ENCODE data around the gene TMEM231.
A peak's percentile ranks its signal among the peaks of the same experiment; 100 is the strongest.
"Not testable (repeated sequence)": the region's sequence is repeated elsewhere in the genome, so short reads cannot be mapped to it uniquely, and the experiment has no call there.

TMEM231 gene

DNA sequence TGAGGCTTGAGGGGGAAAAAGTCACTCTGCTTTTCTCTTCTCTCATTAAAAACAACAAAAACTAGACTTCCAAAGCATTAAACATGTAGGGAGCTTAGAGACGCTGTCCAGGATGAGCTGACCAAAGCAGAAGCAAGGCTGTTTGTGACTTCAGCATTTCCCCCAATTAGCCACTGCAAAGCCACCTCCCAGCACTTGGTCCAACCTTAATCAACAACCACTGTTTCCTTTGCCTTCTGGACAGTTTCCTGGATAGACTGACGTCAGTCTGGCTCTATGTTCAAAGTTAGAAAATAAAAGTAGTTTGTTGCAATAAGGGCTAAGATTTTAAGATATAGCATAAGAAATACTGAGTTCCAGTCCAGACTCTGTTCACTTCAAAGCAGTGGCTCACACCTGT lies 3.1 kb downstream of the TMEM231 start:
- Mint-ChIP-seq H3K4me3 (no peak overlapping the region), H3K4me1 (peaks cover 11% of the 10 kb centered on the region), H3K27ac (no peak overlapping the region), H3K27me3 (peaks cover 2% of the 10 kb centered on the region), H3K9me3 (no peaks in the 10 kb centered on the region), H3K36me3 (ENCODE audit: low read depth) (no peaks in the 10 kb centered on the region)
- no peak for DNase-seq
- ATAC-seq = no peak

DNA sequence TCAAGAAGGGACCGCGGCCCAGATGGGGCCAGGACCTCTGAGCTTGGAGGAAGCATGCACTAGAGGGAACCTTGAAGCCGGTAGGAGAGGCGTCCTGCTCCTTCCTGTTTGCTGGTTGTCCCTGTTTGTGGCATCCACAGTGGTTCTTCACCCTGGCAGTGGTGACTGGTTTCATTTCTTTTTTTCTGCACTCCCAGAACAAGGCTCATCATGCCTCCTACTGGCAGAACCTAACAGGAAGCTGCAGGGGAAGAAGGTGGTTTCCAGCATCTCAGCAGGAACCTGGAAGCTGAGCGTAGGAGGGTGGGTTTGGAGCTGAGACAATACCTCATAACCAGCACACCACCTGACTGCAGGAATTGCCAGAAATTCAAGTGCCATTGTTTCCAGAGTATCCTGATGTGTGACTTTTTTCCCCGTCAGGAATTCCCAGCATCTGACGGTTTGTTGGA lies 5.8 kb downstream of the TMEM231 start:
- ATAC-seq (no peak), DNase-seq (peak; percentile 7)
- peaks cover 2% of the 10 kb centered on the region for H3K27me3 Mint-ChIP-seq
- H3K9me3 Mint-ChIP-seq = no peaks in the 10 kb centered on the region
- H3K4me3 Mint-ChIP-seq = no peak overlapping the region
- no peak overlapping the region for H3K27ac Mint-ChIP-seq
- peaks cover 6% of the 10 kb centered on the region for H3K4me1 Mint-ChIP-seq
- no peaks in the 10 kb centered on the region for H3K36me3 Mint-ChIP-seq (ENCODE audit: low read depth)

GRCh38 chr16:75548456-75548855 lies 7.6 kb downstream of the TMEM231 start:
- not testable (repeated sequence) for H3K27ac Mint-ChIP-seq; DNase-seq; H3K4me3 Mint-ChIP-seq; H3K27me3 Mint-ChIP-seq; H3K4me1 Mint-ChIP-seq; ATAC-seq; H3K9me3 Mint-ChIP-seq; H3K36me3 Mint-ChIP-seq (ENCODE audit: low read depth)

DNA sequence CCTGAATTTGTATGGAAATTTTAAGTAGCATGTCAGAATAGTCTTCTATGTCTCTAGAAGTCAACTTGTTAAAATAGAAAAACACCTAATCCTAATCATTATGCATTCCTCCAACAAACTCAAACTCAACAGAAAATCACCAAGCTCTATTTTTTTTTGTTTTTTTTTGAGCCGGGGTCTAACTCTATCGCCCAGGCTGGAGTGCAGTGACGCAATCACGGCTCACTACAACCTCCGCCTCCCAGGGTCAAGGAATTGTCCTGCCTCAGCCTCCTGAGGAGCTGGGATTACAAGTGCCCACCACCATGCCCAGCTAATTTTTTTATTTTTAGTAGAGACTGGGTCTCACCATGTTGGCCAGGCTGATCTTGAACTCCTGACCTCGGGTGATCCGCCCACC lies 9.8 kb downstream of the TMEM231 start:
- ATAC-seq (no peak), DNase-seq (no peak)
- H3K4me1 Mint-ChIP-seq = peaks cover 2% of the 10 kb centered on the region
- H3K9me3 Mint-ChIP-seq = no peaks in the 10 kb centered on the region
- H3K4me3 Mint-ChIP-seq = no peak overlapping the region
- H3K27ac Mint-ChIP-seq = no peak overlapping the region
- H3K27me3 Mint-ChIP-seq = no peaks in the 10 kb centered on the region
- peaks cover under 1% of the 10 kb centered on the region for H3K36me3 Mint-ChIP-seq (ENCODE audit: low read depth)

DNA sequence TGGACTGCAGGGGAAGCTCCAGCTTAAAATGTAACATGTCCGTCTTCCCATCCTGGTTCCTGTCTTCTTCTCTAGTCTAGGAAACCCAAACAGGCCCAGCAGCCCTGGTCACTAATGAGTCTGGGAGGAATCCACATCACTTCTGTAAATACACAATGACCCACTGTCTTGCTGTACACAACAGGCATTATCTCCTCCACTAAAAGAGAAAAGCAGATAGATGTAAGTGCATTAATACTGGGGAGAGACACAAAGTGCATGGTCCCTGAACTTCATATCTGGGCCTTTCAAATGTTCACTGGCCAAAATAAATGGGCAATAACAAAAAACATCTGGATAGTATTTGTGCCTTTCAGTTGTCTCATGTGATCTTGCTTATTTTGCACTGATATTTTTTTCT lies 10.2 kb downstream of the TMEM231 start:
- H3K27ac Mint-ChIP-seq; DNase-seq; H3K36me3 Mint-ChIP-seq (ENCODE audit: low read depth); H3K27me3 Mint-ChIP-seq; H3K4me3 Mint-ChIP-seq; ATAC-seq; H3K9me3 Mint-ChIP-seq; H3K4me1 Mint-ChIP-seq: not testable (repeated sequence)

DNA sequence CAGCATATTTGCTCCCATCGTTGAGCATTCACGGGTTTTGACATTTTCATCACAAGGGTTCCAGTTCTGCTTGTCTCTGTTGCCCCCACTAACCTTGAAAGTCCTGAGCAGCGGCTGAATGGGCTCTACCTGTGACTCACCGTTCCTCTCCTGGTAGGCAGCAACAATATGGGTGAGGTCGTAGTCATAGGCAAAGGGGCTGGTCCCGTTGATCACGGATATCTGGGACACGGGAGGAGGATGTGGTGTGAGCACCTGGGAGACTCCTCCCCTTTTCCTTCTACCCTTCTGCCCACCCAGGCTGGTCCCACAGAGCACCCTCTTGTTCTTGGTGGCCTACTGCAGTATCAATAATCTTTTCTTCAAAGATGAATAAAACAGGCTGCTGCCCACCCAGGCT lies 13.6 kb downstream of the TMEM231 start:
- not testable (repeated sequence) for H3K9me3 Mint-ChIP-seq

GRCh38 chr16:75541236-75541635 lies 14.8 kb downstream of the TMEM231 start:
- no peaks in the 10 kb centered on the region for H3K9me3 Mint-ChIP-seq
- no peak overlapping the region for H3K27ac Mint-ChIP-seq
- no peak overlapping the region for H3K4me3 Mint-ChIP-seq
- H3K36me3 Mint-ChIP-seq (ENCODE audit: low read depth) = peaks cover 2% of the 10 kb centered on the region
- no peaks in the 10 kb centered on the region for H3K4me1 Mint-ChIP-seq
- DNase-seq (no peak), ATAC-seq (no peak)
- no peaks in the 10 kb centered on the region for H3K27me3 Mint-ChIP-seq

More for the DNA sequence above, 13.6 kb downstream of the TMEM231 start:
- ATAC-seq; H3K27me3 Mint-ChIP-seq; H3K36me3 Mint-ChIP-seq (ENCODE audit: low read depth); DNase-seq; H3K4me1 Mint-ChIP-seq; H3K4me3 Mint-ChIP-seq; H3K27ac Mint-ChIP-seq: not testable (repeated sequence)

GRCh38 chr16:75538882-75539565 lies 17.0 kb downstream of the TMEM231 start:
- H3K9me3 Mint-ChIP-seq; H3K27ac Mint-ChIP-seq; H3K27me3 Mint-ChIP-seq; DNase-seq; H3K4me1 Mint-ChIP-seq; H3K36me3 Mint-ChIP-seq (ENCODE audit: low read depth); H3K4me3 Mint-ChIP-seq; ATAC-seq: not testable (repeated sequence)

DNA sequence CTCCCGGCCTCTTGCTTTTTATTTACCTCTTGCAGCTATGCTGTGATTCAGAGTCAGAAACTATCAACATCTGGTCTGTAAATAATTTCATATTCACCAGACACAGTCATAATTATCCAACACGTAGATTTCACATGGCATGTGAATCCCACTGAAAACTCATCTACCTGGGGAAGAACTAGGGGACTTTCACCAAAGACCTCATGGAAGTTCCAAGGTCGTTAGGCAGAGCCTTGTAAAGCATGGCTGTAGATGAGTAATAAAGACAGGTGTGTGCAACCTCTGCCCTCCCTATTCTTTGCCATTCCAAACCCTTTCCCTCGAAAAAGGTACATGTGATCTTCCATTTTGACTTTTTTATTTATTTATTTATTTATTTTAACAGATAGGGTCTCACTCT lies 18.3 kb downstream of the TMEM231 start:
- DNase-seq = no peak
- H3K27me3 Mint-ChIP-seq = no peaks in the 10 kb centered on the region
- H3K27ac Mint-ChIP-seq = no peak overlapping the region
- no peaks in the 10 kb centered on the region for H3K9me3 Mint-ChIP-seq
- peaks cover 2% of the 10 kb centered on the region for H3K36me3 Mint-ChIP-seq (ENCODE audit: low read depth)
- H3K4me3 Mint-ChIP-seq = no peak overlapping the region
- no peak for ATAC-seq
- no peaks in the 10 kb centered on the region for H3K4me1 Mint-ChIP-seq

DNA sequence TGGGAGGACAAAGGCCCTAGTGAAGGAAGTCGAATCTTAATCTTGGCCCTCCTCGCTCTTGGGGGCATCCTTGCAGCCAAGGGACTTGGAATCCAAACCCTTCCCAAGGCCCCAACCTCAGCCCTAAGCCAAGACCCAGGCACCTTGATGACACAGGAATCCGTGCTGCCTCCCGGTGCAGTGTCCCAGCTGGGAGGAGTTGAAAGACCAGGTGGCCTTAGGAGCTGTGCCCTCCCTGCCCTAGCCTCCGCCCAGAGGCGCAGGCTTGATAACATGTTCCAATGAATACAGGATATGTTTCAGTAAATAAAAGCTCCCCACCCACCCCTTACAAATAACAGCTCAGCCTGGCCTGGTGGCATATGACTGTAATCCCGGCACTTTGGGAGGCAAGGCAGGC lies 20.2 kb downstream of the TMEM231 start, which contains the start of gene CHST5:
Gene CHST5 (minus strand): TSS at position 208 of the 400 bp plus-strand sequence. CDS start 5,724 bp downstream, outside the sequence.
- no peaks in the 10 kb centered on the region for H3K9me3 Mint-ChIP-seq
- no peak for DNase-seq
- no peak within 1 kb of the TSS for H3K4me3 Mint-ChIP-seq
- no peaks in the 10 kb centered on the region for H3K4me1 Mint-ChIP-seq
- no peak for ATAC-seq
- H3K36me3 Mint-ChIP-seq (ENCODE audit: low read depth) = no peaks in the 10 kb centered on the region
- no peaks in the 10 kb centered on the region for H3K27me3 Mint-ChIP-seq
- H3K27ac Mint-ChIP-seq = no peak within 1 kb of the TSS

- DNase-seq (no peak), ATAC-seq (no peak)
- Mint-ChIP-seq H3K4me3 (no peak overlapping the region), H3K27ac (no peak overlapping the region), H3K9me3 (no peaks in the 10 kb centered on the region), H3K27me3 (no peaks in the 10 kb centered on the region), H3K4me1 (no peaks in the 10 kb centered on the region), H3K36me3 (ENCODE audit: low read depth) (no peaks in the 10 kb centered on the region)
Measured at GRCh38 chr16:75535211-75535843, 20.7 kb downstream of the TMEM231 start.

GRCh38 chr16:75534560-75535205 lies 21.4 kb downstream of the TMEM231 start:
- ATAC-seq (no peak), DNase-seq (no peak)
- Mint-ChIP-seq H3K4me1 (no peaks in the 10 kb centered on the region), H3K9me3 (no peaks in the 10 kb centered on the region), H3K27ac (no peak overlapping the region), H3K4me3 (no peak overlapping the region), H3K27me3 (no peaks in the 10 kb centered on the region), H3K36me3 (ENCODE audit: low read depth) (no peaks in the 10 kb centered on the region)

GRCh38 chr16:75532791-75533190 lies 23.3 kb downstream of the TMEM231 start:
- no peaks in the 10 kb centered on the region for H3K4me1 Mint-ChIP-seq
- no peak overlapping the region for H3K27ac Mint-ChIP-seq
- no peaks in the 10 kb centered on the region for H3K36me3 Mint-ChIP-seq (ENCODE audit: low read depth)
- ATAC-seq (no peak), DNase-seq (no peak)
- H3K9me3 Mint-ChIP-seq = no peaks in the 10 kb centered on the region
- H3K27me3 Mint-ChIP-seq = no peaks in the 10 kb centered on the region
- no peak overlapping the region for H3K4me3 Mint-ChIP-seq

- DNase-seq (no peak), ATAC-seq (peak; percentile 22)
- H3K4me3 Mint-ChIP-seq = no peak overlapping the region
- H3K9me3 Mint-ChIP-seq = no peaks in the 10 kb centered on the region
- H3K36me3 Mint-ChIP-seq (ENCODE audit: low read depth) = no peaks in the 10 kb centered on the region
- no peaks in the 10 kb centered on the region for H3K27me3 Mint-ChIP-seq
- H3K4me1 Mint-ChIP-seq = no peaks in the 10 kb centered on the region
- H3K27ac Mint-ChIP-seq = no peak overlapping the region
Measured at GRCh38 chr16:75532142-75532765, 23.8 kb downstream of the TMEM231 start.

DNA sequence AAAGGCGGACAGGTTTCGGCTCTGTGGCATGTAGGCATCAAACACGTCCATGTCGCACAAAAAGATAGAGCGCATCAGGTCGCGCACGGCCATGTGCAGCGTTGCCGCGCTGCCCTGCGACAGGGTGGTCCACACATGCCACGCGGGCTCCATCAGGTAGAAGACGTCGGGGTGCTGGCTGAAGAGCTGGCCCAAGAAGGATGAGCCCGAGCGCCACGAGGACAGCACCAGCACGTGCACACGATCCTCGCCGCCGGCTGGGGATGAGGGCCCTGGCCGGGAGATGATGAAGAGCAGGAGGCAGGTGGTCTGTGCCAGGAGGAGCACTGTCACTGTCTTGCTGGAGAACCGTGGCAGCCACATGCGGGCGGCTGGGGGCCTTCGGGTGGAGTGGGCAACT lies 26.1 kb downstream of the TMEM231 start:
- no peaks in the 10 kb centered on the region for H3K9me3 Mint-ChIP-seq
- H3K4me3 Mint-ChIP-seq = no peak overlapping the region
- ATAC-seq (no peak), DNase-seq (no peak)
- no peaks in the 10 kb centered on the region for H3K4me1 Mint-ChIP-seq
- no peaks in the 10 kb centered on the region for H3K27me3 Mint-ChIP-seq
- no peak overlapping the region for H3K27ac Mint-ChIP-seq
- H3K36me3 Mint-ChIP-seq (ENCODE audit: low read depth) = no peaks in the 10 kb centered on the region

All from activated naive CD8-positive, alpha-beta T cell treated with anti-CD3 and anti-CD28 coated beads, Interleukin-2, amount 50 U/mL, for 24 hours (primary cell).